SK-N-SH (cell line): ENCODE measurements around the gene MOK. TPM values are rescaled to one million over a fixed set of nuclear protein-coding genes. Genes with fewer than 3 reads are reported as not detected.

Source experiments
- CTCF ChIA-PET: fragments of 300-600, 350-600 bp; formaldehyde crosslinking; extraction: SDS; loops from one replicate; lab custom pipeline; 2021; lab: Yijun Ruan, JAX
- POLR2A ChIA-PET: fragments of 350-600 bp; sonication (Branson Sonifier 250); formaldehyde crosslinking; extraction: SDS; loops from one replicate; lab custom pipeline; 2020; ENCODE audit warnings: antibody characterized with exemption, inconsistent platforms; lab: Yijun Ruan, JAX
- DNase-seq: peaks from one replicate; pipeline ENCODE4 v3.0.0; 2012
- H2AFZ ChIP-seq: fragments of 200-600 bp; sonication (generic); 2 replicates; pipeline ENCODE4 v1.8.1; 2016; ENCODE audit warnings: antibody characterized with exemption, mild to moderate bottlenecking, low read depth
- H3F3A ChIP-seq: fragments of 200-600 bp; sonication (generic); replicated peaks from 2 replicates; pipeline ENCODE3; 2016; ENCODE audit warnings: antibody characterized with exemption, mild to moderate bottlenecking; ENCODE audit not compliant: insufficient read depth
- H3K27ac ChIP-seq, 2 experiments: fragments of 200-500 bp in 1 of 2; fragments of 200-600 bp in 1 of 2; sonication (Bioruptor generic) in 1 of 2; sonication (generic), shearing (Covaris generic) in 1 of 2; 2 replicates each; pipeline versions ENCODE4 v1.5.1 to v1.6.1; 2014 to 2016; ENCODE audit warnings: low read depth in 2 of 2, inconsistent platforms in 1 of 2, low read length in 1 of 2, mild to moderate bottlenecking in 1 of 2, mixed read lengths in 1 of 2
- H3K27me3 ChIP-seq: fragments of 200-600 bp; sonication (generic), shearing (Covaris generic); 2 replicates; pipeline ENCODE4 v1.6.1; 2016; ENCODE audit warnings: mixed run types; ENCODE audit not compliant: insufficient read depth
- H3K36me3 ChIP-seq, 2 experiments: fragments of 200-500 bp in 1 of 2; fragments of 200-600 bp in 1 of 2; sonication (Bioruptor generic) in 1 of 2; sonication (generic) in 1 of 2; replicated peaks in 1 of 2; 2 replicates each; pipeline versions ENCODE3 to v1.5.1; 2014 to 2016; ENCODE audit warnings: low read length in 1 of 2, mild to moderate bottlenecking in 1 of 2; ENCODE audit not compliant: insufficient read depth in 2 of 2, control insufficient read depth in 1 of 2
- H3K4me1 ChIP-seq, 2 experiments: fragments of 200-500 bp in 1 of 2; fragments of 200-600 bp in 1 of 2; sonication (Bioruptor generic) in 1 of 2; sonication (generic), shearing (Covaris generic) in 1 of 2; 2 replicates each; pipeline versions ENCODE4 v1.5.1 to v1.6.1; 2014 to 2016; ENCODE audit warnings: low read depth in 1 of 2, low read length in 1 of 2, mixed run types in 1 of 2; ENCODE audit not compliant: insufficient read depth in 2 of 2, control insufficient read depth in 1 of 2
- H3K4me2 ChIP-seq: fragments of 200-600 bp; sonication (generic), shearing (Covaris generic); 2 replicates; pipeline ENCODE4 v1.6.1; 2017; ENCODE audit warnings: mixed run types
- H3K4me3 ChIP-seq, 2 experiments: fragments of 200-500 bp in 1 of 2; fragments of 200-600 bp in 1 of 2; sonication (Bioruptor generic) in 1 of 2; sonication (generic), shearing (Covaris generic) in 1 of 2; 2 replicates each; pipeline versions ENCODE4 v1.5.1 to v1.8.1; 2014 to 2016; ENCODE audit warnings: low read depth in 2 of 2, inconsistent platforms in 1 of 2, low read length in 1 of 2, mild to moderate bottlenecking in 1 of 2, mixed read lengths in 1 of 2, moderate library complexity in 1 of 2
- H3K79me2 ChIP-seq: fragments of 200-600 bp; sonication (generic); 2 replicates; pipeline ENCODE4 v1.8.1; 2017; ENCODE audit warnings: mild to moderate bottlenecking; ENCODE audit not compliant: insufficient read depth
- H3K9ac ChIP-seq: fragments of 200-600 bp; sonication (generic); 2 replicates; pipeline ENCODE4 v1.6.1; 2017; ENCODE audit warnings: mixed run types
- H3K9me2 ChIP-seq: fragments of 200-600 bp; sonication (generic); 2 replicates; pipeline ENCODE4 v1.6.1; 2017; ENCODE audit warnings: mixed run types
- H3K9me3 ChIP-seq: fragments of 200-600 bp; sonication (generic); 2 replicates; pipeline ENCODE4 v1.6.1; 2017; ENCODE audit warnings: mixed run types, mild to moderate bottlenecking, moderate library complexity
- H4K20me1 ChIP-seq: fragments of 200-600 bp; sonication (generic); 2 replicates; pipeline ENCODE4 v1.6.1; 2017; ENCODE audit warnings: mild to moderate bottlenecking, mixed run types; ENCODE audit not compliant: insufficient read depth
- CTCF ChIP-seq: fragments of 200-600 bp; sonication (generic); IDR thresholded peaks from 2 replicates; pipeline ENCODE4 v1.6.1; 2017; ENCODE audit warnings: antibody characterized with exemption, mild to moderate bottlenecking, moderate library complexity
- ELF1 ChIP-seq: IDR thresholded peaks from 2 replicates; pipeline ENCODE4 v1.4.0; 2012
- EP300 ChIP-seq, 2 experiments: IDR thresholded peaks; 2 replicates each; pipeline versions ENCODE4 v1.4.0 to v1.6.1; 2012; ENCODE audit warnings: borderline replicate concordance in 1 of 2, low read depth in 1 of 2, low read length in 1 of 2
- EZH2phosphoT487 ChIP-seq: fragments of 200-600 bp; sonication (generic); IDR thresholded peaks from 2 replicates; pipeline ENCODE4 v1.6.1; 2017; ENCODE audit warnings: low read depth, mixed run types, mild to moderate bottlenecking, antibody characterized with exemption, moderate library complexity, borderline replicate concordance
- FOSL2 ChIP-seq: IDR thresholded peaks from 2 replicates; pipeline ENCODE4 v1.4.0; 2012; ENCODE audit warnings: low read depth, mild to moderate bottlenecking, moderate library complexity, borderline replicate concordance
- GABPA ChIP-seq: IDR thresholded peaks from 2 replicates; pipeline ENCODE4 v1.4.0; 2012; ENCODE audit warnings: low read depth, mild to moderate bottlenecking
- IRF3 ChIP-seq: fragments of 150-350 bp; IDR thresholded peaks from 2 replicates; pipeline ENCODE4 v1.6.1; 2016; ENCODE audit warnings: mild to moderate bottlenecking, low read depth, low read length
- MEF2A ChIP-seq: IDR thresholded peaks from 2 replicates; pipeline ENCODE4 v1.4.0; 2012; ENCODE audit warnings: low read depth, borderline replicate concordance
- NFIC ChIP-seq: IDR thresholded peaks from 2 replicates; pipeline ENCODE4 v1.4.0; 2012; ENCODE audit warnings: borderline replicate concordance
- NRF1 ChIP-seq: IDR thresholded peaks from 2 replicates; pipeline ENCODE4 v1.6.1; 2012; ENCODE audit warnings: low read depth, mild to moderate bottlenecking, low read length
- RCOR1 ChIP-seq: fragments of 150-350 bp; IDR thresholded peaks from 2 replicates; pipeline ENCODE4 v1.6.1; 2017; ENCODE audit warnings: antibody characterized with exemption, low read length
- REST ChIP-seq: IDR thresholded peaks from 2 replicates; pipeline ENCODE4 v1.6.1; 2012; ENCODE audit warnings: mild to moderate bottlenecking, low read depth, low read length, moderate library complexity
- RFX5 ChIP-seq: IDR thresholded peaks from 2 replicates; pipeline ENCODE4 v1.6.1; 2012; ENCODE audit warnings: mild to moderate bottlenecking, improper control_type of control experiment, low read length
- RXRA ChIP-seq: IDR thresholded peaks from 2 replicates; pipeline ENCODE4 v1.4.0; 2012; ENCODE audit warnings: low read depth, mild to moderate bottlenecking, borderline replicate concordance
- SIN3A ChIP-seq: IDR thresholded peaks from 2 replicates; pipeline ENCODE4 v1.6.1; 2012; ENCODE audit warnings: low read depth, mild to moderate bottlenecking, low read length, moderate library complexity, borderline replicate concordance
- SMC3 ChIP-seq: IDR thresholded peaks from 2 replicates; pipeline ENCODE4 v1.6.1; 2012; ENCODE audit warnings: low read depth, low read length, improper control_type of control experiment
- TAF1 ChIP-seq: IDR thresholded peaks from 2 replicates; pipeline ENCODE4 v1.6.1; 2012; ENCODE audit warnings: low read depth, mild to moderate bottlenecking, low read length, moderate library complexity, borderline replicate concordance
- TCF12 ChIP-seq: IDR thresholded peaks from 2 replicates; pipeline ENCODE4 v1.4.0; 2012
- USF1 ChIP-seq: IDR thresholded peaks from 2 replicates; pipeline ENCODE4 v1.4.0; 2012; ENCODE audit warnings: low read depth, borderline replicate concordance
- ZBTB33 ChIP-seq: IDR thresholded peaks from 2 replicates; pipeline ENCODE4 v1.4.0; 2012; ENCODE audit warnings: low read depth, borderline replicate concordance
- WGBS: methylation state at CpG from one replicate; pipeline ENCODE4 v1.1.6; 2017; ENCODE audit warnings: low lambda C conversion rate; 5-methylcytosine and 5-hydroxymethylcytosine counted together
- polyA plus RNA-seq, 3 experiments: library from polyadenylated mRNA; depleted of rRNA; stranded (reverse); fragments of >200 nt; gene quantifications; 2 replicates each; pipeline ENCODE4 v1.2.3, GENCODE V29; 2012

MOK gene
- polyA plus RNA-seq, 1 of the 3 experiments (the other 2 are of a cell fraction) = 13.3 TPM

GRCh38 chr14:102279688-102280348, 25.1 kb downstream of the MOK start (continued):
- TF ChIP-seq SIN3A = no peak
- TF ChIP-seq SMC3 = no peak
- TF ChIP-seq REST = no peak
- no peak for TF ChIP-seq ELF1
- TF ChIP-seq NRF1 = no peak
- no peak for TF ChIP-seq CTCF

GRCh38 chr14:102279282-102279681, 25.7 kb downstream of the MOK start:
- Histone ChIP-seq H3K4me3 (no peak overlapping the region), H3K9me3 (no peaks in the 10 kb centered on the region), H2AFZ (peak overlapping the region; percentile 62; the same call in 1 of the 2 replicates), H3K9me2 (no peaks in the 10 kb centered on the region), H3K27me3 (no peaks in the 10 kb centered on the region), H3K27ac (peak overlapping the region in 1 of 2 experiments; percentile 84; a peak in 2 of 4 replicates), H3K79me2 (no peaks in the 10 kb centered on the region), H3K4me1 (peaks cover 2 to 23% of the 10 kb centered on the region in 2 experiments; a peak in 2 of 4 replicates), H3K4me2 (peak overlapping the region; percentile 24; the same call in 1 of the 2 replicates), H3K36me3 (peaks cover 0 to 8% of the 10 kb centered on the region in 2 experiments), H3K9ac (peak overlapping the region; percentile 69), H3F3A (peaks cover 26% of the 10 kb centered on the region), H4K20me1 (no peaks in the 10 kb centered on the region)
- ChIA-PET POLR2A (no interaction called here), CTCF (no interaction called here)
- TF ChIP-seq EP300 (IDR thresholded peaks at IDR 0.05; ENCODE audit: borderline replicate concordance in 1 of 2, low read depth in 1 of 2, low read length in 1 of 2) (no peak), IRF3 (no peak), EZH2phosphoT487 (no peak), GABPA (no peak), TAF1 (no peak), RXRA (no peak), USF1 (no peak), NFIC (no peak), ZBTB33 (no peak), SMC3 (no peak), RFX5 (no peak), TCF12 (no peak), FOSL2 (no peak), RCOR1 (no peak), MEF2A (no peak)
- 62% methylated on average over 3 of the region's 3 CpGs for WGBS
- no peak for DNase-seq
